ENCODE results near the gene SP5. TPM values are rescaled to one million over a fixed set of nuclear protein-coding genes. Genes with fewer than 3 reads are reported as not detected.

The SP5 gene
- polyA plus RNA-seq, 1 of the 3 experiments (the other 2 are of a cell fraction): not detected

DNA sequence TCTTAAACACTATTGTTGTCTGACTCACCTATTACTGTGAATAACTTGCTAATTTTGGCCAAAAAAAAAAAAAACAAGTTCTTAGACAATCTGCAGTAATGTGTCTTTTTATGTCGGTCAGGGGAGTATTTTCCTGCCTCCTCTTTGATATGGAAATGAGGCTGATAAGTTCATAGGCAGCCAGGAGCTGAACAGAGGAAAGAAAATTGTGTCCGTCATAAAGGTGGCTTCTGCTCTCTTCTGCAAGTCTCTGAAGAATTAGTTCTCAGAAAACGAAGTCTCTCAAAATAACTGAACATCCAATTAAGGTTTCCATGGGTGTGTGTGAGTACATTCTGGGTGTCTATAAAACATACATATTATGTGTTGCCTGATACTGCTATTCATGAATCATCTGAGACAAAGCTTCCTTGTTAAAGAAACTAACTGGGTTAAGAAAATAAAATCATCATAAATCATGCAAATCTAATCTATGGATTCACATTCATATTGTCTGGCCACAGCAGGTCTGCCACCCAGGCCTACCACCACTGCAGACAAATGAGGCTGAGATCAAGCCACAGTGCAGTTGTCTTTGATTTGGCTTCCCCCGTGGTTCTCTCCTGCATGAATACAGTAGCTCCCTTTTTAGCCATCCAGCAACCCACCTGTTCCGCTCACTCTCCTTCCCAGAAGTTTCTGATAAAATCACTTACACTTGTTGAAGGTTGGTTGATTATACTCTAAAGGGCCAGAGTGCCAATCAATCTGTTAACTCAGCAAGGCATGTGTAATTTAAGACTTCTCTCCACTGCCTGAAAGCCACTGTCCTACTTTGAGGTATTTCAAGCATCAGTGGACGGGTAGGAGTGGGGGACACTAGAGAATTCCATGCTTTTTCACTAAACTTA, 19.4 kb upstream of the SP5 start:
- Histone ChIP-seq H3K79me2 (ENCODE audit: insufficient read depth) (no peaks in the 10 kb centered on the region), H3K36me3 (replicated peaks in 1 of 2; ENCODE audit: control insufficient read depth in 1 of 2, insufficient read depth in 2 of 2, low read length in 1 of 2) (no peaks in the 10 kb centered on the region), H3K27ac (ENCODE audit: low read depth in 2 of 2, low read length in 1 of 2) (no peak overlapping the region), H3K4me3 (ENCODE audit: low read depth in 2 of 2, low read length in 1 of 2) (no peak overlapping the region), H3F3A (replicated peaks; ENCODE audit: insufficient read depth) (no peaks in the 10 kb centered on the region), H3K9me2 (no peaks in the 10 kb centered on the region), H3K9me3 (no peaks in the 10 kb centered on the region), H3K4me2 (no peak overlapping the region), H2AFZ (ENCODE audit: low read depth) (no peak overlapping the region), H3K4me1 (ENCODE audit: control insufficient read depth in 1 of 2, insufficient read depth in 2 of 2, low read depth in 1 of 2, low read length in 1 of 2) (peaks cover 0 to 4% of the 10 kb centered on the region in 2 experiments; a peak in 1 of 4 replicates), H3K27me3 (ENCODE audit: insufficient read depth) (no peaks in the 10 kb centered on the region), H3K9ac (no peak overlapping the region), H4K20me1 (ENCODE audit: insufficient read depth) (no peaks in the 10 kb centered on the region)
- ChIA-PET CTCF (interaction anchor here (0.7 kb wide), 1 partner anchor 18 kb away, joined by 4 read pairs; no protein-coding TSS in a partner anchor), POLR2A (no interaction called here)
- TF ChIP-seq FOSL2 (IDR thresholded peaks at IDR 0.05; ENCODE audit: borderline replicate concordance, low read depth): no peak
- TF ChIP-seq, protein P1, sequence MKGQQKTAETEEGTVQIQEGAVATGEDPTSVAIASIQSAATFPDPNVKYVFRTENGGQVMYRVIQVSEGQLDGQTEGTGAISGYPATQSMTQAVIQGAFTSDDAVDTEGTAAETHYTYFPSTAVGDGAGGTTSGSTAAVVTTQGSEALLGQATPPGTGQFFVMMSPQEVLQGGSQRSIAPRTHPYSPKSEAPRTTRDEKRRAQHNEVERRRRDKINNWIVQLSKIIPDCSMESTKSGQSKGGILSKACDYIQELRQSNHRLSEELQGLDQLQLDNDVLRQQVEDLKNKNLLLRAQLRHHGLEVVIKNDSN (IDR thresholded peaks at IDR 0.05; ENCODE audit: borderline replicate concordance, low read depth): no peak
- WGBS (ENCODE audit: low lambda C conversion rate): 41% methylated on average over 6 of the region's 6 CpGs
- DNase-seq: no peak

DNA sequence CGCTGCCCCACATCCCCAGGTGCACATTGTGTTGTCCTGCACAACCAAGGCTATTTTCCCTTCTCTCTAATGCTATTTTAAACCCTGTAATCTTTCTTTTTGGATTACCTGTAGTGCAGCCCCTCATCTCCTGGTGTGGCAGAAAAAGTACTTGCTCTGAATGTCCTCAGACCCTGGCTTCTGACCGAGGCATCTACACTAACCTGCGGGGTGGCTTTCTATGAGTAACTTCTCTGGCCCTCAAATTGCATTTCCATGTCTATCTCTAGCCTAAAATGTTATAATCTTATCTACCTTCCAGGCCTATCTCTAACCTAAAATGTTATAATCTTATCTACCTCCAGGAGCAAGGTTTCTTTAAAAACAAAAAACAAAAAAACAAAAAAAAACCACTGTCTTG, 18.2 kb upstream of the SP5 start:
- WGBS (ENCODE audit: low lambda C conversion rate): 57% methylated on average over 3 of the region's 3 CpGs
- Histone ChIP-seq H3K79me2 (ENCODE audit: insufficient read depth) (no peaks in the 10 kb centered on the region), H3K9me2 (no peaks in the 10 kb centered on the region), H2AFZ (ENCODE audit: low read depth) (no peak overlapping the region), H3K27ac (ENCODE audit: low read depth in 2 of 2, low read length in 1 of 2) (no peak overlapping the region), H4K20me1 (ENCODE audit: insufficient read depth) (no peaks in the 10 kb centered on the region), H3K9ac (no peak overlapping the region), H3K36me3 (replicated peaks in 1 of 2; ENCODE audit: control insufficient read depth in 1 of 2, insufficient read depth in 2 of 2, low read length in 1 of 2) (no peaks in the 10 kb centered on the region), H3K27me3 (ENCODE audit: insufficient read depth) (no peaks in the 10 kb centered on the region; the same call in 1 of the 2 replicates), H3F3A (replicated peaks; ENCODE audit: insufficient read depth) (no peaks in the 10 kb centered on the region), H3K9me3 (no peaks in the 10 kb centered on the region), H3K4me1 (ENCODE audit: control insufficient read depth in 1 of 2, insufficient read depth in 2 of 2, low read depth in 1 of 2, low read length in 1 of 2) (peaks cover 0 to 4% of the 10 kb centered on the region in 2 experiments; a peak in 1 of 4 replicates), H3K4me2 (no peak overlapping the region), H3K4me3 (ENCODE audit: low read depth in 2 of 2, low read length in 1 of 2) (no peak overlapping the region)
- TF ChIP-seq SIN3A (IDR thresholded peaks at IDR 0.05; ENCODE audit: borderline replicate concordance, low read depth, low read length): no peak
- TF ChIP-seq POLR2AphosphoS5 (IDR thresholded peaks at IDR 0.05; ENCODE audit: low read depth, low read length): no peak
- no peak for TF ChIP-seq TEAD4 (IDR thresholded peaks at IDR 0.05; ENCODE audit: borderline replicate concordance, insufficient read depth)
- TF ChIP-seq, protein P1 (IDR thresholded peaks at IDR 0.05; ENCODE audit: borderline replicate concordance, low read depth): no peak
- TF ChIP-seq YY1 (IDR thresholded peaks at IDR 0.05; ENCODE audit: low read depth): no peak
- TF ChIP-seq, protein P2, sequence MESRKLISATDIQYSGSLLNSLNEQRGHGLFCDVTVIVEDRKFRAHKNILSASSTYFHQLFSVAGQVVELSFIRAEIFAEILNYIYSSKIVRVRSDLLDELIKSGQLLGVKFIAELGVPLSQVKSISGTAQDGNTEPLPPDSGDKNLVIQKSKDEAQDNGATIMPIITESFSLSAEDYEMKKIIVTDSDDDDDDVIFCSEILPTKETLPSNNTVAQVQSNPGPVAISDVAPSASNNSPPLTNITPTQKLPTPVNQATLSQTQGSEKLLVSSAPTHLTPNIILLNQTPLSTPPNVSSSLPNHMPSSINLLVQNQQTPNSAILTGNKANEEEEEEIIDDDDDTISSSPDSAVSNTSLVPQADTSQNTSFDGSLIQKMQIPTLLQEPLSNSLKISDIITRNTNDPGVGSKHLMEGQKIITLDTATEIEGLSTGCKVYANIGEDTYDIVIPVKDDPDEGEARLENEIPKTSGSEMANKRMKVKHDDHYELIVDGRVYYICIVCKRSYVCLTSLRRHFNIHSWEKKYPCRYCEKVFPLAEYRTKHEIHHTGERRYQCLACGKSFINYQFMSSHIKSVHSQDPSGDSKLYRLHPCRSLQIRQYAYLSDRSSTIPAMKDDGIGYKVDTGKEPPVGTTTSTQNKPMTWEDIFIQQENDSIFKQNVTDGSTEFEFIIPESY (IDR thresholded peaks at IDR 0.05; ENCODE audit: borderline replicate concordance, low read depth): no peak
- TF ChIP-seq RXRA (IDR thresholded peaks at IDR 0.05; ENCODE audit: borderline replicate concordance, low read depth): no peak
- TF ChIP-seq RAD21 (IDR thresholded peaks at IDR 0.05; ENCODE audit: low read length): no peak
- TF ChIP-seq MXI1 (IDR thresholded peaks at IDR 0.05; ENCODE audit: low read depth, low read length): no peak
- no peak for TF ChIP-seq SMC3 (IDR thresholded peaks at IDR 0.05; ENCODE audit: low read depth, low read length)
- no peak for TF ChIP-seq NFIC (IDR thresholded peaks at IDR 0.05; ENCODE audit: borderline replicate concordance)
- no peak for TF ChIP-seq RCOR1 (IDR thresholded peaks at IDR 0.05; ENCODE audit: low read length)
- no peak for TF ChIP-seq CHD2 (IDR thresholded peaks at IDR 0.05; ENCODE audit: low read length, partially characterized antibody)
- TF ChIP-seq FOSL2 (IDR thresholded peaks at IDR 0.05; ENCODE audit: borderline replicate concordance, low read depth): no peak
- TF ChIP-seq, protein P3, sequence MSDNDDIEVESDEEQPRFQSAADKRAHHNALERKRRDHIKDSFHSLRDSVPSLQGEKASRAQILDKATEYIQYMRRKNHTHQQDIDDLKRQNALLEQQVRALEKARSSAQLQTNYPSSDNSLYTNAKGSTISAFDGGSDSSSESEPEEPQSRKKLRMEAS (IDR thresholded peaks at IDR 0.05; ENCODE audit: low read depth): no peak
- no peak for TF ChIP-seq JUND (IDR thresholded peaks at IDR 0.05)
- TF ChIP-seq, protein P4, sequence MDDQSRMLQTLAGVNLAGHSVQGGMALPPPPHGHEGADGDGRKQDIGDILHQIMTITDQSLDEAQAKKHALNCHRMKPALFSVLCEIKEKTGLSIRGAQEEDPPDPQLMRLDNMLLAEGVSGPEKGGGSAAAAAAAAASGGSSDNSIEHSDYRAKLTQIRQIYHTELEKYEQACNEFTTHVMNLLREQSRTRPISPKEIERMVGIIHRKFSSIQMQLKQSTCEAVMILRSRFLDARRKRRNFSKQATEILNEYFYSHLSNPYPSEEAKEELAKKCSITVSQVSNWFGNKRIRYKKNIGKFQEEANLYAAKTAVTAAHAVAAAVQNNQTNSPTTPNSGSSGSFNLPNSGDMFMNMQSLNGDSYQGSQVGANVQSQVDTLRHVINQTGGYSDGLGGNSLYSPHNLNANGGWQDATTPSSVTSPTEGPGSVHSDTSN (IDR thresholded peaks at IDR 0.05): no peak
- TF ChIP-seq MEF2A (IDR thresholded peaks at IDR 0.05; ENCODE audit: borderline replicate concordance, low read depth): no peak
- no peak for DNase-seq
- ChIA-PET CTCF (no interaction called here), POLR2A (no interaction called here)

Measured in SK-N-SH (cell line).